HepG2 (cell line): ENCODE results near the gene AGAP3. TPM values are rescaled to one million over a fixed set of nuclear protein-coding genes. Genes with fewer than 3 reads are reported as not detected.

Experiments used
- NR3C1 ChIP-seq: sonication (generic); formaldehyde crosslinking; IDR thresholded peaks from 2 replicates; pipeline ENCODE4 v1.4.0; 2020; ENCODE audit warnings: missing genetic modification reagents
- SMYD3 ChIP-seq: sonication (generic); formaldehyde crosslinking; IDR thresholded peaks from 2 replicates; pipeline ENCODE4 v1.8.1; 2023; ENCODE audit warnings: mild to moderate bottlenecking, missing genetic modification reagents
- SYNCRIP ChIP-seq: fragments of 200-400 bp; formaldehyde crosslinking; IDR thresholded peaks from 2 replicates; pipeline ENCODE4 v1.6.1; 2018; ENCODE audit warnings: mild to moderate bottlenecking, low read depth, low read length; ENCODE audit not compliant: insufficient read depth
- THAP11 ChIP-seq: IDR thresholded peaks from 2 replicates; pipeline ENCODE4 v1.6.1; 2016; ENCODE audit warnings: missing biosample characterization, missing genetic modification reagents
- ZC3H13 ChIP-seq: sonication (generic); formaldehyde crosslinking; IDR thresholded peaks from 2 replicates; pipeline ENCODE4 v1.8.1; 2023; ENCODE audit warnings: mild to moderate bottlenecking, missing genetic modification reagents, moderate library complexity
- ZNF619 ChIP-seq: sonication (generic); formaldehyde crosslinking; IDR thresholded peaks from 2 replicates; pipeline ENCODE4 v1.4.0; 2020; ENCODE audit warnings: mild to moderate bottlenecking, missing genetic modification reagents
- ZNF850 ChIP-seq: sonication (generic); formaldehyde crosslinking; conservative IDR thresholded peaks from 2 replicates; pipeline ENCODE4 v1.9.0; 2021; ENCODE audit warnings: mild to moderate bottlenecking, missing genetic modification reagents
- polyA plus RNA-seq, 8 experiments: library from polyadenylated mRNA; depleted of rRNA in 3 of 8; stranded (reverse) in 7 of 8; unstranded in 1 of 8; fragments of >200 nt; fragmentation: Illumina TruSeq in 4 of 8; extraction: Trizol in 4 of 8; gene quantifications; 2 replicates each; pipeline versions ENCODE4 v1.2.1 to v1.2.3, GENCODE V29; 2011 to 2016; ENCODE audit warnings: low read depth in 4 of 8, missing spikeins in 1 of 8, mixed read lengths in 1 of 8; ENCODE audit not compliant: insufficient read depth in 1 of 8
- total RNA-seq, 5 experiments: library from RNA; depleted of rRNA; stranded (reverse); fragments of >200 nt; fragmentation: Illumina TruSeq; extraction: Trizol; gene quantifications; 2 replicates each; pipeline ENCODE4 v1.2.3, GENCODE V29; 2016; ENCODE audit warnings: low read depth in 1 of 5
- TF ChIP-seq, protein P1 (sequence below): sonication (generic); formaldehyde crosslinking; IDR thresholded peaks from 2 replicates; pipeline ENCODE4 v1.5.0; 2020; ENCODE audit warnings: missing genetic modification reagents, mild to moderate bottlenecking, borderline replicate concordance
- TF ChIP-seq, protein P2 (sequence below): sonication (generic); formaldehyde crosslinking; IDR thresholded peaks from 2 replicates; pipeline ENCODE4 v1.4.0; 2020; ENCODE audit warnings: missing genetic modification reagents
- TF ChIP-seq, protein P3 (sequence below): sonication (generic); formaldehyde crosslinking; IDR thresholded peaks from 2 replicates; pipeline ENCODE4 v1.4.0; 2020; ENCODE audit warnings: mild to moderate bottlenecking, missing genetic modification reagents
- TF ChIP-seq, protein P4 (sequence below): sonication (generic); formaldehyde crosslinking; IDR thresholded peaks from 2 replicates; pipeline ENCODE4 v1.4.0; 2020; ENCODE audit warnings: missing genetic modification reagents, borderline replicate concordance
- TF ChIP-seq, protein P5 (sequence below): IDR thresholded peaks from 2 replicates; pipeline ENCODE4 v1.6.1; 2016; ENCODE audit warnings: missing biosample characterization, missing genetic modification reagents, low read depth

AGAP3 gene
- total and polyA plus RNA-seq, 2 of the 13 experiments (the other 11 are each of a cell fraction or from before 2014, with no cell fraction given) = 31.3 to 61.4 TPM

DNA sequence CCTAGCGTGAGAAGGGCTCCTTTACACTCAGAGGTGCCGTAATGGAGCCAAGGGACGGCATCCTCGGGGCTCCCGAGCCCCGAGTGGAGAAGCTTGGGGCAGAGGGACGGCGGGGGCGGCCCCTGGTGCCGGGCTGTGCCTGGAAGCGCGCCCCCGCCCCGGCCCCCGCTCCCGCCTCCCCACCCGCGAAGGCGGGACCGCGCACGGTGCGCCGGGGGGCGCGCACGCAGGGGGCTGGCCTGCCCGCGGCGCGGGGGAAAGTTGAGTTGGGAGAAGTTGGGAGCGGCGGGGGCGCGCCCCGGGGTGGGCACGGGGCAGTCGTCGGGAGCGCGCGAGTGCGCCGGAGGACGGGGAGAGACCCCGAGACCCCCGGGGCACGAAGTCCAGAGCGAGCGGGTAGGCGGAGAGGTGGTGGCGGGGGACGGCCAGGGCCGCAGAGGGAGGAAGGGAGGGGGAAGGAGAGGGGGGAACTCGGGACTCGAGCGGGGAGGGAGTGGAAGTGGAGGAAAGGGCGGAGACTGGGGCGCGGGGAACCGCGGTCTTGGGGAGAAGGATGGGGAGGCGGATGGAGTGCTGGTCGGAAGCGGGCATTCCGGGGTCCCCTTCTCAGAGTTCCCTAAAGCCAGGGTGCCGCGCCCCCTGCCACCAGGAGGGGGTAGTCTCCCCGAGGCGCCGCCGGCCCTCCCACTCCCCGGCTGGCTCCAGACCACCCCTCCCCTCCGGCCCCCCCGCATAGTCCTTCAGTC, 26.7 kb upstream of the AGAP3 start, which contains the start of gene SLC4A2 (continued):
- TF ChIP-seq, protein P1, sequence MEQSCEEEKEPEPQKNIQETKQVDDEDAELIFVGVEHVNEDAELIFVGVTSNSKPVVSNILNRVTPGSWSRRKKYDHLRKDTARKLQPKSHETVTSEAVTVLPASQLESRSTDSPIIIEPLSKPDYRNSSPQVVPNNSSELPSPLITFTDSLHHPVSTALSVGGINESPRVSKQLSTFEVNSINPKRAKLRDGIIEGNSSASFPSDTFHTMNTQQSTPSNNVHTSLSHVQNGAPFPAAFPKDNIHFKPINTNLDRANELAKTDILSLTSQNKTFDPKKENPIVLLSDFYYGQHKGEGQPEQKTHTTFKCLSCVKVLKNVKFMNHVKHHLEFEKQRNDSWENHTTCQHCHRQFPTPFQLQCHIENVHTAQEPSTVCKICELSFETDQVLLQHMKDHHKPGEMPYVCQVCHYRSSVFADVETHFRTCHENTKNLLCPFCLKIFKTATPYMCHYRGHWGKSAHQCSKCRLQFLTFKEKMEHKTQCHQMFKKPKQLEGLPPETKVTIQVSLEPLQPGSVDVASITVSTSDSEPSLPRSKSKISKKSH (CRISPR knock-in tag) = no peak
- TF ChIP-seq ZNF850 = no peak
- TF ChIP-seq ZNF619 (CRISPR knock-in tag) = no peak
- TF ChIP-seq SMYD3 (CRISPR knock-in tag) = 0 out of 2 replicates have a peak, but pooled peaks have one; percentile 65
- TF ChIP-seq ZC3H13 (CRISPR knock-in tag) = 0 out of 2 replicates have a peak, but pooled peaks have one; percentile 39
- TF ChIP-seq NR3C1 (CRISPR knock-in tag) = no peak
- TF ChIP-seq, protein P2, sequence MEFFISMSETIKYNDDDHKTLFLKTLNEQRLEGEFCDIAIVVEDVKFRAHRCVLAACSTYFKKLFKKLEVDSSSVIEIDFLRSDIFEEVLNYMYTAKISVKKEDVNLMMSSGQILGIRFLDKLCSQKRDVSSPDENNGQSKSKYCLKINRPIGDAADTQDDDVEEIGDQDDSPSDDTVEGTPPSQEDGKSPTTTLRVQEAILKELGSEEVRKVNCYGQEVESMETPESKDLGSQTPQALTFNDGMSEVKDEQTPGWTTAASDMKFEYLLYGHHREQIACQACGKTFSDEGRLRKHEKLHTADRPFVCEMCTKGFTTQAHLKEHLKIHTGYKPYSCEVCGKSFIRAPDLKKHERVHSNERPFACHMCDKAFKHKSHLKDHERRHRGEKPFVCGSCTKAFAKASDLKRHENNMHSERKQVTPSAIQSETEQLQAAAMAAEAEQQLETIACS (CRISPR knock-in tag) = peak; percentile 94
- TF ChIP-seq, protein P3, sequence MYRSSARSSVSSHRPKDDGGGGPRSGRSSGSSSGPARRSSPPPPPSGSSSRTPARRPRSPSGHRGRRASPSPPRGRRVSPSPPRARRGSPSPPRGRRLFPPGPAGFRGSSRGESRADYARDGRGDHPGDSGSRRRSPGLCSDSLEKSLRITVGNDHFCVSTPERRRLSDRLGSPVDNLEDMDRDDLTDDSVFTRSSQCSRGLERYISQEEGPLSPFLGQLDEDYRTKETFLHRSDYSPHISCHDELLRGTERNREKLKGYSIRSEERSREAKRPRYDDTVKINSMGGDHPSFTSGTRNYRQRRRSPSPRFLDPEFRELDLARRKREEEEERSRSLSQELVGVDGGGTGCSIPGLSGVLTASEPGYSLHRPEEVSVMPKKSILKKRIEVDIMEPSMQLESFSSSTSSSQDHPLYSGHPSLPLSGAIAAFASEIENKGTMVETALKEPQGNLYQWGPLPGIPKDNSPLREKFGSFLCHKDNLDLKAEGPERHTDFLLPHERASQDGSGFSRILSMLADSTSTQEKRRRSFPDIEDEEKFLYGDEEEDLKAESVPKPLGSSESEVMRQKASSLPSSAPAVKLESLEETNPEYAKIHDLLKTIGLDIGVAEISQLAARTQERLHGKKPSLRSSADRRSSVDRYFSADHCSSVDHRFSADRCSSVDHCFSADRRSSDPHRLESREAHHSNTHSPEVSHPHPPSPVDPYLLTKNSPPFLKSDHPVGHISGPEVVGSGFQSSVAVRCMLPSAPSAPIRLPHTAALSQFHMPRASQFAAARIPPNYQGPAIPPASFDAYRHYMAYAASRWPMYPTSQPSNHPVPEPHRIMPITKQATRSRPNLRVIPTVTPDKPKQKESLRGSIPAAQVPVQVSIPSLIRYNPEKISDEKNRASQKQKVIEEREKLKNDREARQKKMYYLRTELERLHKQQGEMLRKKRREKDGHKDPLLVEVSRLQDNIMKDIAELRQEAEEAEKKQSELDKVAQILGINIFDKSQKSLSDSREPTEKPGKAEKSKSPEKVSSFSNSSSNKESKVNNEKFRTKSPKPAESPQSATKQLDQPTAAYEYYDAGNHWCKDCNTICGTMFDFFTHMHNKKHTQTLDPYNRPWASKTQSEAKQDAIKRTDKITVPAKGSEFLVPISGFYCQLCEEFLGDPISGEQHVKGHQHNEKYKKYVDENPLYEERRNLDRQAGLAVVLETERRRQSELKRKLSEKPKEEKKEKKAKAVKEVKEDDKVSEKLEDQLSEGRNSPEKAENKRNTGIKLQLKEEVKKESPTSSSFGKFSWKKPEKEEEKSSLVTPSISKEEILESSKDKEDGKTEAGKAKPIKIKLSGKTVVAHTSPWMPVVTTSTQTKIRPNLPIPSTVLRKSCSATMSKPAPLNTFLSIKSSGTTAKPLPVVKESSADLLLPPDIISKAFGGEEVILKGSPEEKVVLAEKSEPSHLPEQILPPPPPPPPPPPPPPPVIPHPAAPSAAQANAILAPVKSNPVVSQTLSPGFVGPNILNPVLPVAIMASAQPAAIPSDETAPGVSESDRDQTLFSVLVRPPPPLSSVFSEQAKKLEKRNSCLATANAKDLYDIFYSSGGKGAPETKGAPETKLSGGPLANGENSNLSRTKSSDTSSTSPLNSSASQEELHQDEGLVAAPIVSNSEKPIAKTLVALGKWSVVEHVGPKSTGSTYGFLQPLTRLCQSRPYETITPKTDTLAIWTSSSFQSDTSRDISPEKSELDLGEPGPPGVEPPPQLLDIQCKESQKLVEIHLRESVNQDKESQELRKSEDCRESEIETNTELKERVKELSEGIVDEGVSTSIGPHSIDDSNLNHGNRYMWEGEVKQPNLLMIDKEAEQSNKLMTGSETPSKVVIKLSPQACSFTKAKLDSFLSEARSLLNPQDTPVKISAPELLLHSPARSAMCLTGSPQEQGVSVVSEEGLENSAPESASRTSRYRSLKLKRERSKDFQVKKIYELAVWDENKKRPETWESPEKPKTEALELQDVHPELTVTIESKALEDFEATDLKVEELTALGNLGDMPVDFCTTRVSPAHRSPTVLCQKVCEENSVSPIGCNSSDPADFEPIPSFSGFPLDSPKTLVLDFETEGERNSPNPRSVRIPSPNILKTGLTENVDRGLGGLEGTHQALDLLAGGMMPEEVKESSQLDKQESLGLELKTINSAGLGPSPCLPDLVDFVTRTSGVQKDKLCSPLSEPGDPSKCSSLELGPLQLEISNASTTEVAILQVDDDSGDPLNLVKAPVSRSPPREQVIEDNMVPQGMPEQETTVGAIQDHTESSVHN (CRISPR knock-in tag) = no peak
- TF ChIP-seq THAP11 (CRISPR knock-in tag) = peak; percentile 76; the same call in 1 of the 2 replicates
- TF ChIP-seq, protein P4, sequence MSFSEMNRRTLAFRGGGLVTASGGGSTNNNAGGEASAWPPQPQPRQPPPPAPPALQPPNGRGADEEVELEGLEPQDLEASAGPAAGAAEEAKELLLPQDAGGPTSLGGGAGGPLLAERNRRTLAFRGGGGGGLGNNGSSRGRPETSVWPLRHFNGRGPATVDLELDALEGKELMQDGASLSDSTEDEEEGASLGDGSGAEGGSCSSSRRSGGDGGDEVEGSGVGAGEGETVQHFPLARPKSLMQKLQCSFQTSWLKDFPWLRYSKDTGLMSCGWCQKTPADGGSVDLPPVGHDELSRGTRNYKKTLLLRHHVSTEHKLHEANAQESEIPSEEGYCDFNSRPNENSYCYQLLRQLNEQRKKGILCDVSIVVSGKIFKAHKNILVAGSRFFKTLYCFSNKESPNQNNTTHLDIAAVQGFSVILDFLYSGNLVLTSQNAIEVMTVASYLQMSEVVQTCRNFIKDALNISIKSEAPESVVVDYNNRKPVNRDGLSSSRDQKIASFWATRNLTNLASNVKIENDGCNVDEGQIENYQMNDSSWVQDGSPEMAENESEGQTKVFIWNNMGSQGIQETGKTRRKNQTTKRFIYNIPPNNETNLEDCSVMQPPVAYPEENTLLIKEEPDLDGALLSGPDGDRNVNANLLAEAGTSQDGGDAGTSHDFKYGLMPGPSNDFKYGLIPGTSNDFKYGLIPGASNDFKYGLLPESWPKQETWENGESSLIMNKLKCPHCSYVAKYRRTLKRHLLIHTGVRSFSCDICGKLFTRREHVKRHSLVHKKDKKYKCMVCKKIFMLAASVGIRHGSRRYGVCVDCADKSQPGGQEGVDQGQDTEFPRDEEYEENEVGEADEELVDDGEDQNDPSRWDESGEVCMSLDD = peak; percentile 37; the same call in 1 of the 2 replicates
- TF ChIP-seq, protein P5, sequence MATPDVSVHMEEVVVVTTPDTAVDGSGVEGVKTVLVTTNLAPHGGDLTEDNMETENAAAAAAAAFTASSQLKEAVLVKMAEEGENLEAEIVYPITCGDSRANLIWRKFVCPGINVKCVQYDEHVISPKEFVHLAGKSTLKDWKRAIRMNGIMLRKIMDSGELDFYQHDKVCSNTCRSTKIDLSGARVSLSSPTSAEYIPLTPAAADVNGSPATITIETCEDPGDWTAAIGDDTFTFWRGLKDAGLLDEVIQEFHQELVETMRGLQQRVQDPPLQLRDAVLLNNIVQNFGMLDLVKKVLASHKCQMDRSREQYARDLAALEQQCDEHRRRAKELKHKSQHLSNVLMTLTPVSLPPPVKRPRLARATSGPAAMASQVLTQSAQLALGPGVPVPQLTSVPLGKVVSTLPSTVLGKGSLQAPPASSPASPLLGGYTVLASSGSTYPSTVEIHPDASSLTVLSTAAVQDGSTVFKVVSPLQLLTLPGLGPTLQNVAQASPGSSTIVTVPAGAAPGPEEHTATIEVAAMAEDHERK (CRISPR knock-in tag) = peak; percentile 81; the same call in 1 of the 2 replicates
- no peak for TF ChIP-seq SYNCRIP
